GM12872 (cell line): Measurements from ENCODE around the gene CARD9.

ENCODE experiments used
- TF ChIP-seq, protein P1 (sequence below): IDR thresholded peaks from 3 replicates; pipeline ENCODE4 v1.5.1; 2011; ENCODE audit warnings: low read depth, mild to moderate bottlenecking, low read length, moderate library complexity; ENCODE audit not compliant: insufficient read depth

The CARD9 gene

DNA sequence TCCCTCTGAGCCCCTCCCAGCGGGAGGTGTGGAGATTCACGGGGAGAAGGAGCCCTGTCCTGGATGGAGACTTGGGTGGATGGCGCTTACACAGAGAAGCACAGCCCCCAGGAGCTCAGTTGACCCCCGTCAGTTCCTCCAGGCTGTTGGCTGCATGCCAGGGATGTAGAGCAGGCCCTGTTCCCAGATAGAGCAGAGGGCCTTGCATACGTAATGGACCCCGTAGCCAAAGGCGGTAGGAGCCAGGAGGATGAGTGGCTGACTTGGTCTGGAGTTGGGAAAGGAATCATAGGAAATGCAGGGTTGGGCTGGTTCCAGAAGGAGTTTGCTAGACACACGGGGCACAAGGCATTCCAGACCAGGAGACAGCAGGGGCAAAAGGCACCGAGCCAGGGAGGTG is 39.5 kb upstream of the CARD9 start:
- TF ChIP-seq, protein P1, sequence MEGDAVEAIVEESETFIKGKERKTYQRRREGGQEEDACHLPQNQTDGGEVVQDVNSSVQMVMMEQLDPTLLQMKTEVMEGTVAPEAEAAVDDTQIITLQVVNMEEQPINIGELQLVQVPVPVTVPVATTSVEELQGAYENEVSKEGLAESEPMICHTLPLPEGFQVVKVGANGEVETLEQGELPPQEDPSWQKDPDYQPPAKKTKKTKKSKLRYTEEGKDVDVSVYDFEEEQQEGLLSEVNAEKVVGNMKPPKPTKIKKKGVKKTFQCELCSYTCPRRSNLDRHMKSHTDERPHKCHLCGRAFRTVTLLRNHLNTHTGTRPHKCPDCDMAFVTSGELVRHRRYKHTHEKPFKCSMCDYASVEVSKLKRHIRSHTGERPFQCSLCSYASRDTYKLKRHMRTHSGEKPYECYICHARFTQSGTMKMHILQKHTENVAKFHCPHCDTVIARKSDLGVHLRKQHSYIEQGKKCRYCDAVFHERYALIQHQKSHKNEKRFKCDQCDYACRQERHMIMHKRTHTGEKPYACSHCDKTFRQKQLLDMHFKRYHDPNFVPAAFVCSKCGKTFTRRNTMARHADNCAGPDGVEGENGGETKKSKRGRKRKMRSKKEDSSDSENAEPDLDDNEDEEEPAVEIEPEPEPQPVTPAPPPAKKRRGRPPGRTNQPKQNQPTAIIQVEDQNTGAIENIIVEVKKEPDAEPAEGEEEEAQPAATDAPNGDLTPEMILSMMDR = no peak

DNA sequence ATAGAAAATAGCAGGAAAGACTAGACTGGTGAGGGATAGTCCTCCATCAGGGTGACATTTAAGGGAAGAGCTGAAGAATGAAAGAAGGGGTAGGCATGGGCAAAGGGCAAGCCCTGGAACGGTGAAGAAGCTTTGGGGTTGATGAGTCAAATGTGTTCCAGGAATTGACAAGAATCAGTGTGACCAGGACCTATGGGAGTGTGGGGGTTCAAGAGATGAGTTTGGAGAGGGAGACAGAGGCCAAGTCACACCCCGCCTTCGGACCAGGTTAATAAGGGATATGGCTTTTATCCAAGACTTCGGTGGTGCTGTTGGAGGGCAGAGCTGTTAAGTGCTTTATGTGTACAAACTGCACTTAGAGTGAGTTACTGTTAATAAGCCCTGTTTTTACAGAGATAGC is 37.9 kb upstream of the CARD9 start:
- TF ChIP-seq, protein P1 = no peak

DNA sequence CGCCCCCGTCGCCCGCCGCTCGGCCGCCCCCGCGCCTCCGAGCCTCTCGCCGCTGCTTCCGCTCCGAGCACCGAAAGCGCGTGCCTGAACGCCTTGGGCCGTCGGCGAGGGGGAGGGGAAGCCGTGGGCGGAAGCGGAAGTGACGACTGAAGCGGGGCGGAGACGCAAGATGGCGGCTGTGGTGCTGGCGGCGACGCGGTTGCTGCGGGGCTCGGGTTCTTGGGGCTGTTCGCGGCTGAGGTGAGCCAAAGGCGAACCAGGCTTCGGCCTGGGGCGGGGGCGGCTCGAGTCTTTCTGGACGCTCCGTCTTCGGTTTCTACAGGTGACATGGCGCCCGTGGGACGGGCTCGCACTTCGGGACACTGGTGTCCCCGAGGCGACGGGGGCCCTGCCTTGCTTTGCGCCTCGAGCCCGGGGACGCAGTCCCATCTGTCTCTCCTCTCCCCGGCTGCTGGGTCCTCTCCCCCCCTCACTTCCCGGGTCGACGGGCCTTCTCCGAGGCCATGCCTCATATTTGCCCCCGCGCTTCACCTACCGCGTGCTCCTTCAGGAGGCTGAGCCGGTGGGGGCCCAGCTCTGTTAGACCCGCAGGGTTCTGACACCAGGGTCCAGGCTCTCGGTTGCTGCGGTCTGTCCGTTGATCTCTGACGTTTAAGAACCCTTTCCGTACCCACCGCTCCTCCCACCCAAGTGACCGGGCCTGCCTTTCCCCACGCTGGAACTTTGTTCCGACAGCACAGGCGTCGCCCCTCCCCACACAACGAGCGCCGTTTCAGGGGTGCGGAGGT is 37.2 kb upstream of the CARD9 start, which contains the start of the genes ENTR1 and PMPCA:
Gene ENTR1, minus strand, starts transcription at position 115 of the 788 bp plus-strand sequence. CDS start 217 bp downstream, outside the sequence.
Gene PMPCA, plus strand, starts transcription at position 159 of the 788 bp plus-strand sequence. Its CDS starts 11 bp downstream, at position 170.
- TF ChIP-seq, protein P1 = no peak

DNA sequence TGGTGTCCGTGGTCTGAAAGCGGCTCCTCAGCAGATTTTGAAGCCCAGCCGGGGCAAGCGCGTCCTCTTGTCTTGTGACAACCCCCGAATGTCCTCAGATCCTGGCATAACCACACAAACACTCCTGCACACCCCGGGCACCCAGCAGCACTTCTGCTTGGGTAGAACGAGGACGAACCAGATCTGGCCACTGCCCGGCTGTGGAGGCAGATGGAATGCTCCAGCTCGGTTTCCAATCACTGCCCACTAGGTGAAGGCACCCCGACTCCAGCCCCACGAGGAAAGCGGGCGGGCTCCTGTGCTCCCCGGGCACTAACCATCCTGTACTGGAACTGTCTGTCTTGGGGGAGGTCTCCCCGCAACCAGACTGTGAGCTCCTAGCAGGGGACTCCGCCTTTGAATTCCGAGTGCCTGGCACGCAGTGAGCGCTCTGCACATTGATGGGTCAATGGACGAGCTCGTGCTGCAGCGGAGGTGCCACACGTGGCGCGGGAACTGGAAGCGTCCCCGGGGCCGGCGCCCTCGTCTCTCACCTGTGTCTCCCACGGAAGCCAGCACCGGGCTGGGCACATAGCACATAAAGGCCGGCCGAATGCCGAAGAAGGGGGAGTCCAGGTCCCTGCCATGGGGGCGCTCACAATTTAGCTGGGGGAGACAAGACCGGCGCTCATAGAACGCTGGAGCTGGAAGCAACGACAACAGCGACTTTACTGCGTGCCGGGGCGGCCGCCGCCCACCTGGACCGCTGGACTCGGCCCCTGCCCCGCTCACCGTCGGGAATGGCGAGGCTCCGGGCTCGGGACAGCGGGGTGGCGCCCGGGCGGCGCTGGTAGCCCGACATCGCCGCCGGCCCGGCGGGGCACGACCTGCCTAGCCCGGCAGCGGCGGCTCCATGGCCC is 36.3 kb upstream of the CARD9 start:
- TF ChIP-seq, protein P1 = no peak

DNA sequence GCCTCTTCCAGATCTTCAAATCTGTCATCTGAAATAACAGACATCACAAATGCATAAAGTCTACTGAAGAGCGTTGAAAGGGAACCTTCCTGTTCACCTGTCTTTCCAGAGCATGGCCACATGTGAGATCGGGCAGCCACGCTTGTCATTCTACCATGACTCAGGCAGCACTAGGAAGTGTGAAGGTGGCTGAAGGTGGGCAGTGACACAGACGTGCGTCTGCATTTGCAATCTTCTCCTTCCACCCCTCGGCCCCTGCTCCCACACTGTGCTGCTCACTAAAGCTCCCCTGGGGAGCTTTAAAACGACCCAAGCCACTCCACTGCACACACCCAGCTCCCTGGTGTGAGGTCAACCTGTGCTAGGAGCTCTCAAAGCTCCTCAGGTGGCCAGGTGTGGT is 34.4 kb upstream of the CARD9 start:
- TF ChIP-seq, protein P1 = no peak

DNA sequence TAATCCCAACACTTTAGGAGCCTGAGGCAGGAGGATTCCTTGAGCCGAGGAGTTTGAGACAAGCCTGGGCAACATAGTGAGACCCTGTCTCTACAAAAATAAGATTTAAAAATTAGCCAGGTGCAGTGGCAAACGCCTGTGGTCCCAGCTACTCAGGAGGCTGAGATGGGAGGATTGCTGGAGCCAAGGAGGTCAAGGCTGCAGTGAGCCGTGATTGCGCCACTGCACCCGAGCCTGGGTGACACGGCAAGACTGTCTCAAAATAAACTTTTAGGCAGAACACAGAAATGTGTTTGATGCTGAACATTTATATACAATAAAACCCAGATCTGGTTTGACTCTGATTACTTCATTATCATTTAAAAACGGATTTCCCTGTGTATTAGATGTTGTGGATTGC is 32.0 kb upstream of the CARD9 start:
- TF ChIP-seq, protein P1 = no peak

DNA sequence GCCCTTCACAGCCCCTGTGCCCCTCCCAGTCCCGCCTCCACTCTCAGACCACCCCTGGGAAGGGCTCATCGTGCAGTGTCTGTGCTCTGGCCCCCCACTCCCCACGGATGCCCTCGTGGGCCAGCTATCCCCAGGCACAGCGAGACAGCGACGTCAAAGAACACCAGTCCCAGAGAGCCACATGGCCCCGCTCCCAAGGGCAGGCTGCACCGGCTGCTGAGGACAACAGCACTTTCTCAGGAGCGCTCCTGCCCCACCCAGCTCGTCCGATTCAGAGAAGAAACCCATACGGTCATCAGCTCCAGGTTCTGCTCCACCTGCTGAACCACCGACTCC is 31.3 kb upstream of the CARD9 start:
- TF ChIP-seq, protein P1 = no peak
